Stomach (tissue), 9 donors: ENCODE results near the gene HNRNPAB. TPM values are rescaled to one million over a fixed set of nuclear protein-coding genes. Genes with fewer than 3 reads are reported as not detected.

Experiments
- DNase-seq, 2 donors: peaks; one replicate each; pipeline versions ENCODE4 v3.0.0 to v3.0.0-alpha.2; 2013 to 2019
- H3K27ac ChIP-seq, 5 donors: fragments of 200-600 bp in 4 of 5; sonication (generic) in 4 of 5; one replicate each; pipeline ENCODE4 v1.5.1; 2013 to 2019; ENCODE audit warnings: mild to moderate bottlenecking in 1 of 5, moderate library complexity in 1 of 5
- H3K27me3 ChIP-seq, 3 donors: fragments of 200-600 bp; sonication (generic); one replicate each; pipeline ENCODE4 v1.5.1; 2017 to 2019; ENCODE audit warnings: mixed run types in 1 of 3
- H3K36me3 ChIP-seq, 4 donors: fragments of 200-600 bp; sonication (generic); 1 replicate in 3 of 4; 2 replicates in 1 of 4; pipeline ENCODE4 v1.5.1; 2016 to 2019
- H3K4me1 ChIP-seq, 4 donors: fragments of 200-600 bp; sonication (generic); one replicate each; pipeline ENCODE4 v1.5.1; 2016 to 2019
- H3K4me3 ChIP-seq, 4 donors: fragments of 200-600 bp; sonication (generic) in 3 of 4; one replicate each; pipeline ENCODE4 v1.5.1; 2016 to 2019; ENCODE audit warnings: mild to moderate bottlenecking in 1 of 4
- H3K9me3 ChIP-seq, 4 donors: fragments of 200-600 bp; sonication (generic); one replicate each; pipeline ENCODE4 v1.5.1; 2016 to 2019
- EP300 ChIP-seq: sonication (generic); formaldehyde crosslinking; IDR thresholded peaks from one replicate; pipeline ENCODE4 v1.6.1; 2017; ENCODE audit warnings: antibody characterized with exemption
- POLR2A ChIP-seq, 4 donors: fragments of 450-650 bp; IDR thresholded peaks; one replicate each; pipeline ENCODE4 v1.6.1; 2016; ENCODE audit warnings: antibody characterized with exemption in 4 of 4, control low read depth in 2 of 4, mild to moderate bottlenecking in 1 of 4, moderate library complexity in 1 of 4
- POLR2AphosphoS5 ChIP-seq, 3 donors: sonication (generic); formaldehyde crosslinking; IDR thresholded peaks; one replicate each; pipeline ENCODE4 v1.6.1; 2016; ENCODE audit warnings: antibody characterized with exemption in 3 of 3
- WGBS, 5 donors: extraction: QIAGEN DNeasy Blood & Tissue Kit in 3 of 5; methylation state at CpG; one replicate each; pipeline versions ENCODE4 v1.1.5 to v1.1.7; 2013 to 2018; 5-methylcytosine and 5-hydroxymethylcytosine counted together
- intact Hi-C: fragments of 100-400 bp; cut with DNase I; formaldehyde crosslinking; loops from one replicate; pipeline ENCODE4 v1.15.1; 2023; ENCODE audit warnings: low total_unique reads
- polyA plus RNA-seq, 3 donors: library from polyadenylated mRNA; stranded (reverse); fragments of 200-250 nt; gene quantifications; one replicate each; pipeline ENCODE4 v1.2.3, GENCODE V29; 2013
- total RNA-seq, 5 donors: library from RNA; depleted of rRNA; stranded (reverse); fragments of >200 nt; gene quantifications; one replicate each; pipeline versions ENCODE4 v1.1.0 to v1.2.3, GENCODE V29; 2014 to 2016
- TF ChIP-seq, protein P1 (sequence below), 7 experiments: fragments of 450-650 bp in 4 of 7; fragments of 200-600 bp in 3 of 7; sonication (generic) in 3 of 7; IDR thresholded peaks; one replicate each; pipeline ENCODE4 v1.5.1; 2016 to 2019; ENCODE audit warnings: antibody characterized with exemption in 7 of 7, control low read depth in 2 of 7, mild to moderate bottlenecking in 1 of 7
- donor health status: healthy with polysubstance abuse.
- donor health status: Bipolar disorder and iron deficiency.
- donor health status: healthy.

HNRNPAB gene
- total and polyA plus RNA-seq, 8 donors, result 25.1 to 327 (median 116) TPM

DNA sequence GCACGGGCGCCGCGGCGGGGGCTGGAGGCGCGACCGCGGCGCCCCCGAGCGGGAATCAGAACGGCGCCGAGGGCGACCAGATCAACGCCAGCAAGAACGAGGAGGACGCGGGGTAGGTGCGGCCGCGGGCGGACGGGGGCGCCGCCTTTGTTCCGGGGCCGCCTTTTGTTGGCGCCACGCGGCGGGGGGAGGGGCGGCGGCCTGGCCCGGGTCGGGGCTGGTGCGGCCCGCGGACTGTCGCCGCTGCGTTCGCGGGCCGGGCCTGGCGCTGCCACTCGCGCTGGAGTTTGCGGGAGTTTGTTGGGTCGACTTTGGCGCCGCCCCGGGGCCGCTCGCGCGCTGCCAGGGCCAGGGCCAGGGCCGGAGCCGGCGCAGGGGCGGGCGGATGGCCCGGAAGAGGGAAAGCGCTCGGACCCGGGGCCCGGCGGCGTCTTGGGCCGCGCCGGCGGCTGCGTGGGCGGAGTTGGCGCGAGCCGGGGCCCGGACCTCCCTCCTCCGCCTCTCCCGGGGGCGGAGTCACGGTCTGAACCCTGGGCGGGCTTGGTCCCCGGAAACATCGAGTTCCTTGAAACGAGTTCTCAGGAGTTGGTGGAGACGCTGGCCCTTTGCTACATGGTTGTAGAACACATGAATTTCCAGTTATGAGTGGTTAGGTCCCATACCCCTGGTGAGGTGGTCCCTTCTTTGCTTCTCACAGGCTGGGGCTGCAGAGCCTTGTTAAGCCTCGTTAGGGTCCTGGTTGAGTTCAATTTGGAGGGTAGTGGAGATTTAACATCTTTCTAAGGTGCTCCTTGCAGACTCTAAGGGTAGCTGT is 809 bp downstream of the HNRNPAB start:
- H3K9me3 ChIP-seq, result no peaks in the 10 kb centered on the region
- H3K4me3 ChIP-seq, result peak overlapping the region; percentile 82 to 99 (median 96)
- intact Hi-C loops, result no loop called here
- H3K36me3 ChIP-seq, result peaks cover 37 to 39% (median 38%) of the 10 kb centered on the region in 4 donors
- peak overlapping the region; percentile 94 to 98 (median 96) for H3K27ac ChIP-seq
- no peaks in the 10 kb centered on the region for H3K27me3 ChIP-seq
- TF ChIP-seq POLR2AphosphoS5 (IDR thresholded peaks at IDR 0.05) (peak in 2 of 3 donors; percentile 21 to 63), POLR2A (IDR thresholded peaks at IDR 0.05) (no peak)
- TF ChIP-seq, protein P1, sequence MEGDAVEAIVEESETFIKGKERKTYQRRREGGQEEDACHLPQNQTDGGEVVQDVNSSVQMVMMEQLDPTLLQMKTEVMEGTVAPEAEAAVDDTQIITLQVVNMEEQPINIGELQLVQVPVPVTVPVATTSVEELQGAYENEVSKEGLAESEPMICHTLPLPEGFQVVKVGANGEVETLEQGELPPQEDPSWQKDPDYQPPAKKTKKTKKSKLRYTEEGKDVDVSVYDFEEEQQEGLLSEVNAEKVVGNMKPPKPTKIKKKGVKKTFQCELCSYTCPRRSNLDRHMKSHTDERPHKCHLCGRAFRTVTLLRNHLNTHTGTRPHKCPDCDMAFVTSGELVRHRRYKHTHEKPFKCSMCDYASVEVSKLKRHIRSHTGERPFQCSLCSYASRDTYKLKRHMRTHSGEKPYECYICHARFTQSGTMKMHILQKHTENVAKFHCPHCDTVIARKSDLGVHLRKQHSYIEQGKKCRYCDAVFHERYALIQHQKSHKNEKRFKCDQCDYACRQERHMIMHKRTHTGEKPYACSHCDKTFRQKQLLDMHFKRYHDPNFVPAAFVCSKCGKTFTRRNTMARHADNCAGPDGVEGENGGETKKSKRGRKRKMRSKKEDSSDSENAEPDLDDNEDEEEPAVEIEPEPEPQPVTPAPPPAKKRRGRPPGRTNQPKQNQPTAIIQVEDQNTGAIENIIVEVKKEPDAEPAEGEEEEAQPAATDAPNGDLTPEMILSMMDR (IDR thresholded peaks at IDR 0.05), result no peak
- DNase-seq, result peak; percentile 87 to 93
- whole genome bisulfite sequencing, 5 donors, result 0 to 1% (median 1%) methylated on average over 2 to 90 of the region's 90 CpGs
- H3K4me1 ChIP-seq, result peaks cover 27 to 50% (median 48%) of the 10 kb centered on the region in 4 donors

DNA sequence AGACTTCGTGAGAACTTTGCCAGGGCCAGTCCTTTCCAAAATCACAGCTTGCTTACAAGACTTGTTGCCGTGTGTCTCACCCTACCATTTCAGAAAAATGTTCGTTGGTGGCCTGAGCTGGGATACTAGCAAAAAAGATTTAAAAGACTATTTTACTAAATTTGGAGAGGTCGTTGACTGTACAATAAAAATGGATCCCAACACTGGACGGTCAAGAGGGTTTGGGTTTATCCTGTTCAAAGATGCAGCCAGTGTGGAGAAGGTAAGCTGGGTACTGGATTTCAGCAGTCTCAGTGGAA is 1.4 kb downstream of the HNRNPAB start:
- Histone ChIP-seq H3K9me3 (no peaks in the 10 kb centered on the region), H3K27ac (peak overlapping the region; percentile 94 to 98 (median 96)), H3K27me3 (no peaks in the 10 kb centered on the region), H3K4me1 (peaks cover 27 to 53% (median 48%) of the 10 kb centered on the region in 4 donors), H3K36me3 (peaks cover 42 to 45% (median 43%) of the 10 kb centered on the region in 4 donors), H3K4me3 (peak overlapping the region; percentile 82 to 99 (median 96))
- no peak for DNase-seq
- TF ChIP-seq EP300, result no peak
- intact Hi-C loops, result no loop called here
- WGBS, 5 donors, result 3 to 9% (median 4%) methylated on average over 5 of the region's 5 CpGs

DNA sequence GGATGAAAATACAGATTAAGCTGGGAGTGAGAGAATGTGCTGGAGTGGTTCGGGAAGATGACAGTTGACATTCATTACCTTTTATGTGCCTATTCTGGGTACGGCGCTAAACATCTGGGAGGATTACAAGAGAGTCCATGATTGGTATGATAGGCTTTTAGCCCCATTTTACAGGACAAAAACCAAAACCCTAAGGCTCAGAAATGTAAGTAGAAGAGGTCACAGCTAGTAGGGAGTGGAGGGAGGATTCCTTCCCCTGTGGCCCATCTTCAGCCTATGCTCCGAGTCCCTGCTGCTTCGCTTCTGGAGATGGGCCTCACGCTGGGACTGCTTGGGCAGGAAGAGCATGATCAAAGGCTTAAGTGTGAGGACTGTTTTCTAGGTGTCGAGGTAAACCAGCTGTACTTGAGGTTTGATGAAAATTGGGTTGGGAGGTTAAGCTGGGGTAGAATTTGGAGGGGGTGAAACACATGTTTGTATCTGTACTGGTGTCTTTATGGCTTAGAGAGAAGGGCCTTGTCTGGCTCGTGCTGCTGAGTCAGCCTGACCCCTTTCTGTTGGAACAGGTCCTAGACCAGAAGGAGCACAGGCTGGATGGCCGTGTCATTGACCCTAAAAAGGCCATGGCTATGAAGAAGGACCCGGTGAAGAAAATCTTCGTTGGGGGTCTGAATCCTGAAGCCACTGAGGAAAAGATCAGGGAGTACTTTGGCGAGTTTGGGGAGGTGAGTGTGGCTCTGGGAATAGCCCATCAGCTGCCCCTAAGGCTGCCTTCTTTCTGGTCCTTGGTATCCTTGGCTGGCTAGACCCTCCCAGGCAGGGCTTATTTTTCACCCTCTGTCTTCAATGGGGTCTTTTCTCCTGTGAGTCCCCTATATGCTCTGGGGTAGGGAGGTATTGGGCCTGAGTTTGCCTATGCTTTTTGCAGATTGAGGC is 2.1 kb downstream of the HNRNPAB start:
- Histone ChIP-seq H3K27me3 (no peaks in the 10 kb centered on the region), H3K27ac (peak overlapping the region; percentile 47 to 98 (median 95)), H3K4me3 (peak overlapping the region; percentile 82 to 99 (median 96)), H3K4me1 (peaks cover 27 to 53% (median 48%) of the 10 kb centered on the region in 4 donors), H3K36me3 (peaks cover 50 to 52% (median 51%) of the 10 kb centered on the region in 4 donors), H3K9me3 (no peaks in the 10 kb centered on the region)
- TF ChIP-seq, protein P1 (IDR thresholded peaks at IDR 0.05), result no peak
- TF ChIP-seq EP300, result no peak
- TF ChIP-seq POLR2A (IDR thresholded peaks at IDR 0.05), result no peak
- TF ChIP-seq POLR2AphosphoS5 (IDR thresholded peaks at IDR 0.05), result no peak
- 33 to 47% (median 42%) methylated on average over 12 of the region's 12 CpGs for WGBS, 5 donors
- intact Hi-C loops, result no loop called here
- DNase-seq, result no peak

DNA sequence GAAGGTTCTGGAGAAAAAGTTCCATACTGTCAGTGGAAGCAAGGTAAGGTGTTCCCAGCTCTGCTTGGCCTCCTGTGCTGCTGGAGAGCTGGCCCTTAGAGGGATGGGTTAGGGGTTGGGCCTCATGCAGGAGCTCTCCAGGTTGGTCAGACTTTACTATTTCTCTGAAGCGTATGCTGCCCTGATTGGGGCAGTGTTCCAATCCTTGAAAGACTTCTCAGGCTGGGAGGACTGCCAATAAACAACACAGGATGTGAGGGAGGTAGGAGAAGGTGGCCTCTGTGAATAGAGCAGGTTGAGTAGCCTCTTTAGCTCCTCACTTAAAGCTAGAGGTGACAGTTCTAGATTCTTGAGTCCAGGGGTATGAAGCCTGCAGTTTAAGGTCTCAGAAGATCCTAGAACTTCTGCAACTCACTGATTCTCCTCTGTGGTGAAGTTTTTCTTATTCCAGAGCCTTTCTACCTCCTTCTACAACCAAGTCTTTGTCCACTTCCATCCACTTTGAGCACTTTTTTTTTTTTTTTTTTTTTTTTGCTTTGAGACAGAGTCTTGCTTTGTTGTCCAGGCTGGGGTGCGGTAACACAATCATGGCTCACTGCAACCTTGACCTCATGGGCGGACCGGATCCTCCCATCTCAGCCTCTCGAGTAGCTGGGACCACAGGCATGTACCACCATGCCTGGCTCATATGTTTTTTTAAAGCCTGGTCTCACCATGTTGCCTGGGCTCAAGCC is 3.0 kb downstream of the HNRNPAB start:
- H3K4me3 ChIP-seq, result peak overlapping the region in 2 of 4 donors; percentile 82 to 94
- no peaks in the 10 kb centered on the region for H3K9me3 ChIP-seq
- WGBS, 5 donors, result 39 to 60% (median 49%) methylated on average over 5 of the region's 5 CpGs
- peak overlapping the region; percentile 28 to 98 (median 94) for H3K27ac ChIP-seq
- peaks cover 59 to 61% (median 60%) of the 10 kb centered on the region in 4 donors for H3K36me3 ChIP-seq
- no peaks in the 10 kb centered on the region for H3K27me3 ChIP-seq
- peak; percentile 48 to 81 for DNase-seq
- peaks cover 27 to 57% (median 49%) of the 10 kb centered on the region in 4 donors for H3K4me1 ChIP-seq
- TF ChIP-seq POLR2AphosphoS5 (IDR thresholded peaks at IDR 0.05) (peak in 2 of 3 donors; percentile 18 to 30), EP300 (no peak)
- TF ChIP-seq, protein P1 (IDR thresholded peaks at IDR 0.05), result no peak
- intact Hi-C loops, result no loop called here
